WTC11 (cell line): ENCODE measurements around the gene BICDL1.
"Not testable (repeated sequence)": the region's sequence is repeated elsewhere in the genome, so short reads cannot be mapped to it uniquely, and the experiment has no call there.

ENCODE experiments used
- CTCF ChIP-seq: fragments of 200-600 bp; IDR thresholded peaks from 2 replicates; pipeline ENCODE4 v1.8.0; 2022; ENCODE audit warnings: antibody characterized with exemption
- MAX ChIP-seq: sonication (generic); formaldehyde crosslinking; IDR thresholded peaks from 2 replicates; pipeline ENCODE4 v1.8.0; 2022; ENCODE audit warnings: mild to moderate bottlenecking, missing genetic modification reagents
- ZMAT4 ChIP-seq: fragments of 250-450 bp; sonication (Bioruptor Pico); IDR thresholded peaks from 2 replicates; pipeline ENCODE4 v1.9.0; 2021; ENCODE audit warnings: mild to moderate bottlenecking
- ZNF121 ChIP-seq: sonication (generic); formaldehyde crosslinking; IDR thresholded peaks from 2 replicates; pipeline ENCODE4 v1.8.0; 2023; ENCODE audit warnings: missing genetic modification reagents
- ZNF416 ChIP-seq: fragments of 250-450 bp; sonication (Bioruptor Pico); IDR thresholded peaks from 2 replicates; pipeline ENCODE4 v1.9.0; 2021; ENCODE audit warnings: mild to moderate bottlenecking, inconsistent platforms

- not testable (repeated sequence) for TF ChIP-seq ZNF121 (CRISPR knock-in tag); ZNF416 (CRISPR knock-in tag); ZMAT4 (CRISPR knock-in tag); MAX (CRISPR knock-in tag); CTCF
Measured at GRCh38 chr12:120045367-120045766, 56.3 kb downstream of the BICDL1 start.
